ENCODE data around the gene UNC13B. TPM values are rescaled to one million over a fixed set of nuclear protein-coding genes. Genes with fewer than 3 reads are reported as not detected.

Gene UNC13B
- total and polyA plus RNA-seq, 2 experiments from 2014 or later, result 7.1 to 24.3 TPM

- WGBS (ENCODE audit: low lambda C conversion rate, missing lambda C conversion rate), result 97% methylated on average over 2 of the region's 2 CpGs
- Histone ChIP-seq H3K4me1 (ENCODE audit: insufficient read depth) (no peaks in the 10 kb centered on the region), H2AFZ (no peak overlapping the region), H3K4me3 (no peak overlapping the region), H3K27ac (no peak overlapping the region), H3K4me2 (no peak overlapping the region), H3K79me2 (no peaks in the 10 kb centered on the region), H3K36me3 (replicated peaks; ENCODE audit: insufficient read depth, low read depth) (no peaks in the 10 kb centered on the region), H3K27me3 (no peaks in the 10 kb centered on the region), H4K20me1 (ENCODE audit: insufficient read depth, poor library complexity, severe bottlenecking) (no peaks in the 10 kb centered on the region), H3K9me3 (ENCODE audit: low read depth) (no peaks in the 10 kb centered on the region), H3K9me2 (replicated peaks; ENCODE audit: insufficient read depth) (no peaks in the 10 kb centered on the region)
- no peak for TF ChIP-seq CTCF (IDR thresholded peaks at IDR 0.05; ENCODE audit: poor library complexity)
- TF ChIP-seq EZH2 (IDR thresholded peaks at IDR 0.05; ENCODE audit: borderline replicate concordance), result no peak
- TF ChIP-seq EZH2phosphoT487 (IDR thresholded peaks at IDR 0.05; ENCODE audit: low read depth, severe bottlenecking, unreplicated experiment), result no peak
- DNase-seq (ENCODE audit: low spot score), result no peak
Observed at GRCh38 chr9:35380619-35381018, 218.8 kb downstream of the UNC13B start.

- peak; percentile 20 for DNase-seq (ENCODE audit: low spot score)
- H3K27ac ChIP-seq, result no peak overlapping the region
- TF ChIP-seq CTCF (IDR thresholded peaks at IDR 0.05; ENCODE audit: poor library complexity), result peak; percentile 32
- TF ChIP-seq EZH2 (IDR thresholded peaks at IDR 0.05; ENCODE audit: borderline replicate concordance), result no peak
- H3K9me2 ChIP-seq (replicated peaks; ENCODE audit: insufficient read depth), result no peaks in the 10 kb centered on the region
- no peaks in the 10 kb centered on the region for H4K20me1 ChIP-seq (ENCODE audit: insufficient read depth, poor library complexity, severe bottlenecking)
- no peak overlapping the region for H2AFZ ChIP-seq
- no peak overlapping the region for H3K4me3 ChIP-seq
- no peaks in the 10 kb centered on the region for H3K4me1 ChIP-seq (ENCODE audit: insufficient read depth)
- WGBS (ENCODE audit: low lambda C conversion rate, missing lambda C conversion rate), result 83% methylated on average over 2 of the region's 2 CpGs
- H3K79me2 ChIP-seq, result no peaks in the 10 kb centered on the region
- H3K36me3 ChIP-seq (replicated peaks; ENCODE audit: insufficient read depth, low read depth), result no peaks in the 10 kb centered on the region
- H3K4me2 ChIP-seq, result no peak overlapping the region
- H3K9me3 ChIP-seq (ENCODE audit: low read depth), result no peaks in the 10 kb centered on the region
- no peaks in the 10 kb centered on the region for H3K27me3 ChIP-seq
Observed at GRCh38 chr9:35385042-35385441, 223.2 kb downstream of the UNC13B start.

GRCh38 chr9:35395076-35395705 is 233.4 kb downstream of the UNC13B start:
- DNase-seq (ENCODE audit: low spot score), result no peak
- H2AFZ ChIP-seq, result no peak overlapping the region
- 94% methylated on average over 4 of the region's 4 CpGs for WGBS (ENCODE audit: low lambda C conversion rate, missing lambda C conversion rate)
- H3K4me2 ChIP-seq, result no peak overlapping the region
- no peaks in the 10 kb centered on the region for H3K4me1 ChIP-seq (ENCODE audit: insufficient read depth)
- no peaks in the 10 kb centered on the region for H3K27me3 ChIP-seq
- H3K4me3 ChIP-seq, result no peak overlapping the region
- no peak overlapping the region for H3K27ac ChIP-seq
- H3K9me3 ChIP-seq (ENCODE audit: low read depth), result no peaks in the 10 kb centered on the region
- no peaks in the 10 kb centered on the region for H3K36me3 ChIP-seq (replicated peaks; ENCODE audit: insufficient read depth, low read depth)
- H4K20me1 ChIP-seq (ENCODE audit: insufficient read depth, poor library complexity, severe bottlenecking), result no peaks in the 10 kb centered on the region
- H3K79me2 ChIP-seq, result no peaks in the 10 kb centered on the region
- TF ChIP-seq CTCF (IDR thresholded peaks at IDR 0.05; ENCODE audit: poor library complexity) (no peak), EZH2 (IDR thresholded peaks at IDR 0.05; ENCODE audit: borderline replicate concordance) (no peak), EZH2phosphoT487 (IDR thresholded peaks at IDR 0.05; ENCODE audit: low read depth, severe bottlenecking, unreplicated experiment) (no peak)
- H3K9me2 ChIP-seq (replicated peaks; ENCODE audit: insufficient read depth), result no peaks in the 10 kb centered on the region
